Measurements from ENCODE around the gene CRACDL. TPM values are rescaled to one million over a fixed set of nuclear protein-coding genes. Genes with fewer than 3 reads are reported as not detected.

CRACDL gene
- total RNA-seq, 1 experiment from 2014 or later, result 2.4 TPM

- no peaks in the 10 kb centered on the region for H3K9me3 ChIP-seq (ENCODE audit: control insufficient read depth, insufficient read depth, low read depth, low read length)
- H3K27me3 ChIP-seq (ENCODE audit: control insufficient read depth, insufficient read depth, low read length), result peaks cover 13% of the 10 kb centered on the region
- ChIA-PET CTCF (interaction anchor here (0.5 kb wide), 1 partner anchor 68 kb away, joined by 5 read pairs; no protein-coding TSS in a partner anchor), POLR2A (no interaction called here)
- in situ Hi-C loops (cut with HindIII; ENCODE audit: low pct_unique_long_range_greater_than_20kb, low sequenced_read_pairs) (no loop called here), intact Hi-C loops (cut with micrococcal nuclease; ENCODE audit: unreplicated experiment) (no loop called here)
- no peak overlapping the region for H3K27ac ChIP-seq (ENCODE audit: low read length)
- H3K36me3 ChIP-seq (ENCODE audit: control insufficient read depth, insufficient read depth, low read length), result no peaks in the 10 kb centered on the region
- ATAC-seq (no peak), DNase-seq (ENCODE audit: low read depth, low spot score) (no peak)
- no peak for TF ChIP-seq POLR2AphosphoS5 (IDR thresholded peaks at IDR 0.05; ENCODE audit: low read depth, low read length)
- TF ChIP-seq CTCF (IDR thresholded peaks at IDR 0.05), result no peak
- TF ChIP-seq, protein P1, sequence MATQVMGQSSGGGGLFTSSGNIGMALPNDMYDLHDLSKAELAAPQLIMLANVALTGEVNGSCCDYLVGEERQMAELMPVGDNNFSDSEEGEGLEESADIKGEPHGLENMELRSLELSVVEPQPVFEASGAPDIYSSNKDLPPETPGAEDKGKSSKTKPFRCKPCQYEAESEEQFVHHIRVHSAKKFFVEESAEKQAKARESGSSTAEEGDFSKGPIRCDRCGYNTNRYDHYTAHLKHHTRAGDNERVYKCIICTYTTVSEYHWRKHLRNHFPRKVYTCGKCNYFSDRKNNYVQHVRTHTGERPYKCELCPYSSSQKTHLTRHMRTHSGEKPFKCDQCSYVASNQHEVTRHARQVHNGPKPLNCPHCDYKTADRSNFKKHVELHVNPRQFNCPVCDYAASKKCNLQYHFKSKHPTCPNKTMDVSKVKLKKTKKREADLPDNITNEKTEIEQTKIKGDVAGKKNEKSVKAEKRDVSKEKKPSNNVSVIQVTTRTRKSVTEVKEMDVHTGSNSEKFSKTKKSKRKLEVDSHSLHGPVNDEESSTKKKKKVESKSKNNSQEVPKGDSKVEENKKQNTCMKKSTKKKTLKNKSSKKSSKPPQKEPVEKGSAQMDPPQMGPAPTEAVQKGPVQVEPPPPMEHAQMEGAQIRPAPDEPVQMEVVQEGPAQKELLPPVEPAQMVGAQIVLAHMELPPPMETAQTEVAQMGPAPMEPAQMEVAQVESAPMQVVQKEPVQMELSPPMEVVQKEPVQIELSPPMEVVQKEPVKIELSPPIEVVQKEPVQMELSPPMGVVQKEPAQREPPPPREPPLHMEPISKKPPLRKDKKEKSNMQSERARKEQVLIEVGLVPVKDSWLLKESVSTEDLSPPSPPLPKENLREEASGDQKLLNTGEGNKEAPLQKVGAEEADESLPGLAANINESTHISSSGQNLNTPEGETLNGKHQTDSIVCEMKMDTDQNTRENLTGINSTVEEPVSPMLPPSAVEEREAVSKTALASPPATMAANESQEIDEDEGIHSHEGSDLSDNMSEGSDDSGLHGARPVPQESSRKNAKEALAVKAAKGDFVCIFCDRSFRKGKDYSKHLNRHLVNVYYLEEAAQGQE (IDR thresholded peaks at IDR 0.05; ENCODE audit: insufficient read depth in 1 of 2, low read depth in 2 of 2, low read length in 1 of 2), result no peak
- TF ChIP-seq SIN3A (IDR thresholded peaks at IDR 0.05; ENCODE audit: borderline replicate concordance, insufficient read depth, low read depth, low read length), result no peak
- no peak for TF ChIP-seq TCF7L2 (IDR thresholded peaks at IDR 0.05; ENCODE audit: low read depth, low read length)
- no peak overlapping the region for H3K4me3 ChIP-seq (ENCODE audit: low read depth in 2 of 2, low read length in 2 of 2)
- no TSS peak for BruUV-seq (replicated peaks)
- no peaks in the 10 kb centered on the region for H3K4me1 ChIP-seq (ENCODE audit: control insufficient read depth, insufficient read depth, low read length)
Measured at GRCh38 chr2:98932778-98933343, 3.2 kb downstream of the CRACDL start.

DNA sequence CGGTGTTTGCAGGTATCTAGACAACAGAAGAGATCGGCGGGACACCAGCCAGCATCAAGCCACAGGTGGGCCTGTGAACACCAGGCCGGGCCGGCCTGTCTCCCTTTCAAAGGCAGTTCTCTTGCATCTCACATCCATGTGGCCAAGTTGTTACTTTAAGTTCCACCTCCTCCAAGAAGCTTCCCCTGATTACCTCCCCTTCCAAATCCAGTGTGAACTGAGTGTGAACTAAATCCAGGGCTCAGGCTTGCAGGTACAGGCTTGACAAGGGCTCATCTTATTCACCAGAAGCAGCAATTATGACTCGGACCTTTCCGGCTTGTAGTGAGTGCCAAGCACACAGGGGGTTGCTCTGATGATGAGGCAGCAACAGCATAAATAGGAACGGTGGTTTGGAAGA, 3.9 kb downstream of the CRACDL start:
- no peaks in the 10 kb centered on the region for H3K36me3 ChIP-seq (ENCODE audit: control insufficient read depth, insufficient read depth, low read length)
- H3K4me3 ChIP-seq (ENCODE audit: low read depth in 2 of 2, low read length in 2 of 2), result no peak overlapping the region
- H3K27ac ChIP-seq (ENCODE audit: low read length), result no peak overlapping the region
- no peak for TF ChIP-seq POLR2AphosphoS5 (IDR thresholded peaks at IDR 0.05; ENCODE audit: low read depth, low read length)
- TF ChIP-seq, protein P1 (IDR thresholded peaks at IDR 0.05; ENCODE audit: insufficient read depth in 1 of 2, low read depth in 2 of 2, low read length in 1 of 2), result no peak
- TF ChIP-seq CTCF (IDR thresholded peaks at IDR 0.05), result no peak
- no peak for TF ChIP-seq SIN3A (IDR thresholded peaks at IDR 0.05; ENCODE audit: borderline replicate concordance, insufficient read depth, low read depth, low read length)
- no peak for TF ChIP-seq TCF7L2 (IDR thresholded peaks at IDR 0.05; ENCODE audit: low read depth, low read length)
- no TSS peak for BruUV-seq (replicated peaks)
- H3K9me3 ChIP-seq (ENCODE audit: control insufficient read depth, insufficient read depth, low read depth, low read length), result no peaks in the 10 kb centered on the region
- no peaks in the 10 kb centered on the region for H3K4me1 ChIP-seq (ENCODE audit: control insufficient read depth, insufficient read depth, low read length)
- peaks cover 7% of the 10 kb centered on the region for H3K27me3 ChIP-seq (ENCODE audit: control insufficient read depth, insufficient read depth, low read length)
- ATAC-seq (no peak), DNase-seq (ENCODE audit: low read depth, low spot score) (no peak)
- CTCF ChIA-PET, result interaction anchor here (0.6 kb wide), 1 partner anchor 54 kb away, joined by 6 read pairs; no protein-coding TSS in a partner anchor
- POLR2A ChIA-PET, result no interaction called here
- in situ Hi-C loops (cut with HindIII; ENCODE audit: low pct_unique_long_range_greater_than_20kb, low sequenced_read_pairs) (no loop called here), intact Hi-C loops (cut with micrococcal nuclease; ENCODE audit: unreplicated experiment) (no loop called here)

All from Panc1 (cell line).